GM12865 (cell line): Measurements from ENCODE around the gene GSTA4.

ENCODE experiments used
- DNase-seq: peaks from one replicate; pipeline ENCODE4 v3.0.0; 2010; ENCODE audit warnings: low read depth
- H3K4me3 ChIP-seq: 2 replicates; pipeline ENCODE4 v1.5.1; 2011; ENCODE audit warnings: mild to moderate bottlenecking, low read depth, low read length, control low read depth
- TF ChIP-seq, protein P1 (sequence below): IDR thresholded peaks from 2 replicates; pipeline ENCODE4 v1.5.1; 2011; ENCODE audit warnings: low read length, control low read depth, low read depth, inconsistent platforms; ENCODE audit not compliant: insufficient read depth; ENCODE audit errors: missing control alignments

GSTA4 gene

GRCh38 chr6:53028467-53028866, 33.4 kb upstream of the GSTA4 start:
- no peak for DNase-seq
- no peak overlapping the region for H3K4me3 ChIP-seq
- TF ChIP-seq, protein P1, sequence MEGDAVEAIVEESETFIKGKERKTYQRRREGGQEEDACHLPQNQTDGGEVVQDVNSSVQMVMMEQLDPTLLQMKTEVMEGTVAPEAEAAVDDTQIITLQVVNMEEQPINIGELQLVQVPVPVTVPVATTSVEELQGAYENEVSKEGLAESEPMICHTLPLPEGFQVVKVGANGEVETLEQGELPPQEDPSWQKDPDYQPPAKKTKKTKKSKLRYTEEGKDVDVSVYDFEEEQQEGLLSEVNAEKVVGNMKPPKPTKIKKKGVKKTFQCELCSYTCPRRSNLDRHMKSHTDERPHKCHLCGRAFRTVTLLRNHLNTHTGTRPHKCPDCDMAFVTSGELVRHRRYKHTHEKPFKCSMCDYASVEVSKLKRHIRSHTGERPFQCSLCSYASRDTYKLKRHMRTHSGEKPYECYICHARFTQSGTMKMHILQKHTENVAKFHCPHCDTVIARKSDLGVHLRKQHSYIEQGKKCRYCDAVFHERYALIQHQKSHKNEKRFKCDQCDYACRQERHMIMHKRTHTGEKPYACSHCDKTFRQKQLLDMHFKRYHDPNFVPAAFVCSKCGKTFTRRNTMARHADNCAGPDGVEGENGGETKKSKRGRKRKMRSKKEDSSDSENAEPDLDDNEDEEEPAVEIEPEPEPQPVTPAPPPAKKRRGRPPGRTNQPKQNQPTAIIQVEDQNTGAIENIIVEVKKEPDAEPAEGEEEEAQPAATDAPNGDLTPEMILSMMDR = no peak

DNA sequence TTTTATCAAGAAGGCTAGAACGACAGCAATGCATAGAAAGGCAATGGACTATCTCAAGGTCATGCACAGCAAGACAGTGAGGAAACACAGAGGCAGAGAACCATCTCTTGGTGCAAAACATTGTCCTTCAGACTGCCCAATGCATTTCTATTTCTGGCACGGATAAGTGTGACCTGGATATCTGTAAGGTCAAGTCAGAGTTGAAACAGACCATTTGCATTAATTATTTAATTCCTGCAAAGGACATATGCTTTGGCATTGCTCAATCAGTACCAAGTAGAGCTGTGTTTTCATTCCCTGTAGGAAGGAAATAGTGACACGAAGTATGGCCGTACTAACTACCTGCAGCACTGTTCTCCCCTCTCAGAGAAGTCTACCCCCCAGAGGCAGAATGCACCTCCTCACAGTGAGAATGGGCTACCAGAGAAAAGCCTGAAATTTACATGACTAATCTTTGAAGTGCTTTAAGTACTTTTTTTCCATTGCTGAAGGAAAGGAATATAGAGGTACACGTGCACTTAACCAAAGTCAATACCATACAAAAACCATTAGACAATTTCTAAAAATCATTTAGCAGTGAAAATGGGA, 32.1 kb upstream of the GSTA4 start:
- TF ChIP-seq, protein P1 = no peak
- no peak overlapping the region for H3K4me3 ChIP-seq
- no peak for DNase-seq

DNA sequence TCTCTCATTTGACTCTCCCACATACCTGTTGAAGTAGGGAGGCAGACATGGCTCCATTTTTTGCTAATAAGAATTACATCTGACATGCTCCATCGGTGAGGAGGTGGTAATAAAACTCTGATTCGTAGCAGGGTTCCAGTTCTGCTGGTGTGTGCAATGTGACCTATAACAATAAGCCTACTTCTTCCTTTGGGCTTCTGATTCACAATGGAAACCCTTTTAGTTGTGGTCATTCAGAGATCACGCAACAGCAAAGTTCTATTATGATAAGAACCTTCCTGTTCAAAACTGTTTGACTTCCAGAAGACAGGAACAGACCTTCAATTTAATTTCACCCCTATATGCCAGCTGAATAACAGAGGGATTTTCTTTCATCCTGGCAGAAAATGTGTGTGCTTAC, 31.4 kb upstream of the GSTA4 start:
- no peak for DNase-seq
- H3K4me3 ChIP-seq = no peak overlapping the region
- TF ChIP-seq, protein P1 = no peak

GRCh38 chr6:53023323-53023722, 28.2 kb upstream of the GSTA4 start:
- no peak overlapping the region for H3K4me3 ChIP-seq
- TF ChIP-seq, protein P1 = no peak
- DNase-seq = no peak

DNA sequence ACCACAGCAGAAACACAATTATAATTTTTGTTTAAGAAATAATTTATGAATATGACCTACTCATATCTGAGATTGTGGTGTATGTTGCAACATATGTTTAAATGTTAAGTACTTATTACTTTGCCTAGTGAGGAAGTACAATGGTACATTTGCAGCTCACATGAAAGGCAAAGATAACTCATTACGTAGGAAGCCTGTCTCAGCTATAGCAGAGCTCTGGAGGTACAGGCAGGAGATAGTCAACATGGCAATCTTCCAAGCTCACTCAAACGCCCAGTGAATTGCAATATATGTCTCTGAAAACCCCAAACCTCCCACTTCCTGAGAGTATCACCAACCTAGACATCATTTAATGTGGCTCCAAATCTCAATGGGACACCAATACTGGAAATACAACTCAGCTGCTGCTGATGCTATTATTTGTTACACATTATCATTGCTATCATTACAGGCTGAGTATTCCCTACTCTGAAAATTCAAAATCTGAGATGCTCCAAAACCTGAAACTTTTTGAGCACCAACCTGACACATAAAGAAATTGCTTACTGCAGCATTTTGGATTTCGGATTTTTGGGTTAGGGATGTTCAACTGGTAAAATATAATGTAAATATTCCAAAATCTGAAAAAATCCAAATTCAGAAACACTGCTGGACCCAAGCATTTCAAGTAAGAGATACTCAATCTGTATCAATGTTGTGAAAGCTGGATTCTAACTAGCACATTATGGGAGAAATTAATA, 25.1 kb upstream of the GSTA4 start:
- DNase-seq = no peak
- TF ChIP-seq, protein P1 = no peak
- no peak overlapping the region for H3K4me3 ChIP-seq

DNA sequence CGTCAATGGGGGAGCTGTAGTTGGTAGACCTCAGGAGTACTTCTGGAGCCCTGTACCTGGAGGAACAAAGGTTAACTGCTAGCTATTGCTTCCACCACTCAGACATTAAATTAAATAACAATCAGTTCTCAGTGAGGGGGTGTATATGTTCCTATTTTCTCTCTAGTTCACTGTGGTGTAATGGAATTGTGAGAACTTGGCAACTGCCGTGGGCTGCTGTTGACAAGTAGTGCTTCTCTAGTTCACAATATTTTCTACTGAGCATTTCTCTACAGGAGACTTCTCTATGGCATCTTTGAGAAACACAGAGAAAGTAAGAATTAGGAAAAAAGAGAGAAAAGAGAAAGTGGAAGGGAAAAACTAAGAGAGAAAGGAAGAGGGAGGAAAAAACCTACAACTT, 23.4 kb upstream of the GSTA4 start:
- TF ChIP-seq, protein P1 = no peak
- no peak for DNase-seq
- no peak overlapping the region for H3K4me3 ChIP-seq
